Ishikawa (cell line): ENCODE results near the gene IRF8.

Source experiments
- CREB1 ChIP-seq: IDR thresholded peaks from 2 replicates; pipeline ENCODE4 v1.6.1; 2012; ENCODE audit warnings: low read depth
- EGR1 ChIP-seq: IDR thresholded peaks from 2 replicates; pipeline ENCODE4 v1.6.1; 2012
- EP300 ChIP-seq: IDR thresholded peaks from 2 replicates; pipeline ENCODE4 v1.6.1; 2012; ENCODE audit warnings: borderline replicate concordance
- NFIC ChIP-seq: IDR thresholded peaks from 2 replicates; pipeline ENCODE4 v1.6.1; 2012
- RAD21 ChIP-seq: IDR thresholded peaks from 2 replicates; pipeline ENCODE4 v1.6.1; 2012; ENCODE audit warnings: low read depth
- TF ChIP-seq, protein P1 (sequence below): IDR thresholded peaks from 2 replicates; pipeline ENCODE4 v1.6.1; 2012; ENCODE audit warnings: low read depth, mild to moderate bottlenecking
- TF ChIP-seq, protein P2 (sequence below): IDR thresholded peaks from 2 replicates; pipeline ENCODE4 v1.6.1; 2012

DNA sequence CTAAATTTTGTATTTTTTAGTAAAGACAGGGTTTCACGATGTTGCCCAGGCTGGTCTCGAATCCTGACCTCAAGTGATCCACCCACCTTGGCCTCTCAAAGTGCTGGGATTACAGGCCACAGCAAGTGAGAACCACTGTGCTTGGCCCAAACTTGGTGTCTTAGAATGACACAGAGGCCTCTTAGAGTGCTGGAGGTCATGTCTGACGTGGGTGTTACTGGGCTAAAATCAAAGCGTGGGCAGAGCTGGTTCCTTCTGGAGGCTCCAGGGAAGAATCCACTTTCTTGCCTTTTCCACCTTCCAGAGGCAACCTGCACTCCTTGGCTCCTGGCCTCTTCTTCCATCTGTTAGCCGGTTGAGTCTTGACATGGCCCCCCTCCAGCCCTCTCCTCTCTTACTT lies 53.8 kb downstream of the IRF8 start:
- TF ChIP-seq, protein P1, sequence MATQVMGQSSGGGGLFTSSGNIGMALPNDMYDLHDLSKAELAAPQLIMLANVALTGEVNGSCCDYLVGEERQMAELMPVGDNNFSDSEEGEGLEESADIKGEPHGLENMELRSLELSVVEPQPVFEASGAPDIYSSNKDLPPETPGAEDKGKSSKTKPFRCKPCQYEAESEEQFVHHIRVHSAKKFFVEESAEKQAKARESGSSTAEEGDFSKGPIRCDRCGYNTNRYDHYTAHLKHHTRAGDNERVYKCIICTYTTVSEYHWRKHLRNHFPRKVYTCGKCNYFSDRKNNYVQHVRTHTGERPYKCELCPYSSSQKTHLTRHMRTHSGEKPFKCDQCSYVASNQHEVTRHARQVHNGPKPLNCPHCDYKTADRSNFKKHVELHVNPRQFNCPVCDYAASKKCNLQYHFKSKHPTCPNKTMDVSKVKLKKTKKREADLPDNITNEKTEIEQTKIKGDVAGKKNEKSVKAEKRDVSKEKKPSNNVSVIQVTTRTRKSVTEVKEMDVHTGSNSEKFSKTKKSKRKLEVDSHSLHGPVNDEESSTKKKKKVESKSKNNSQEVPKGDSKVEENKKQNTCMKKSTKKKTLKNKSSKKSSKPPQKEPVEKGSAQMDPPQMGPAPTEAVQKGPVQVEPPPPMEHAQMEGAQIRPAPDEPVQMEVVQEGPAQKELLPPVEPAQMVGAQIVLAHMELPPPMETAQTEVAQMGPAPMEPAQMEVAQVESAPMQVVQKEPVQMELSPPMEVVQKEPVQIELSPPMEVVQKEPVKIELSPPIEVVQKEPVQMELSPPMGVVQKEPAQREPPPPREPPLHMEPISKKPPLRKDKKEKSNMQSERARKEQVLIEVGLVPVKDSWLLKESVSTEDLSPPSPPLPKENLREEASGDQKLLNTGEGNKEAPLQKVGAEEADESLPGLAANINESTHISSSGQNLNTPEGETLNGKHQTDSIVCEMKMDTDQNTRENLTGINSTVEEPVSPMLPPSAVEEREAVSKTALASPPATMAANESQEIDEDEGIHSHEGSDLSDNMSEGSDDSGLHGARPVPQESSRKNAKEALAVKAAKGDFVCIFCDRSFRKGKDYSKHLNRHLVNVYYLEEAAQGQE = no peak
- TF ChIP-seq CREB1 = no peak
- TF ChIP-seq EGR1 = no peak
- TF ChIP-seq, protein P2, sequence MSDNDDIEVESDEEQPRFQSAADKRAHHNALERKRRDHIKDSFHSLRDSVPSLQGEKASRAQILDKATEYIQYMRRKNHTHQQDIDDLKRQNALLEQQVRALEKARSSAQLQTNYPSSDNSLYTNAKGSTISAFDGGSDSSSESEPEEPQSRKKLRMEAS = no peak
- TF ChIP-seq EP300 = no peak
- no peak for TF ChIP-seq NFIC
- no peak for TF ChIP-seq RAD21
